SK-N-SH (cell line): ENCODE data around the gene HMGXB3. TPM values are rescaled to one million over a fixed set of nuclear protein-coding genes. Genes with fewer than 3 reads are reported as not detected.

Experiments
- CTCF ChIA-PET: fragments of 300-600, 350-600 bp; formaldehyde crosslinking; extraction: SDS; loops from one replicate; lab custom pipeline; 2021; lab: Yijun Ruan, JAX
- POLR2A ChIA-PET: fragments of 350-600 bp; sonication (Branson Sonifier 250); formaldehyde crosslinking; extraction: SDS; loops from one replicate; lab custom pipeline; 2020; ENCODE audit warnings: antibody characterized with exemption, inconsistent platforms; lab: Yijun Ruan, JAX
- DNase-seq: peaks from one replicate; pipeline ENCODE4 v3.0.0; 2012
- H2AFZ ChIP-seq: fragments of 200-600 bp; sonication (generic); 2 replicates; pipeline ENCODE4 v1.8.1; 2016; ENCODE audit warnings: antibody characterized with exemption, mild to moderate bottlenecking, low read depth
- H3F3A ChIP-seq: fragments of 200-600 bp; sonication (generic); replicated peaks from 2 replicates; pipeline ENCODE3; 2016; ENCODE audit warnings: antibody characterized with exemption, mild to moderate bottlenecking; ENCODE audit not compliant: insufficient read depth
- H3K27ac ChIP-seq, 2 experiments: fragments of 200-500 bp in 1 of 2; fragments of 200-600 bp in 1 of 2; sonication (Bioruptor generic) in 1 of 2; sonication (generic), shearing (Covaris generic) in 1 of 2; 2 replicates each; pipeline versions ENCODE4 v1.5.1 to v1.6.1; 2014 to 2016; ENCODE audit warnings: low read depth in 2 of 2, inconsistent platforms in 1 of 2, low read length in 1 of 2, mild to moderate bottlenecking in 1 of 2, mixed read lengths in 1 of 2
- H3K27me3 ChIP-seq: fragments of 200-600 bp; sonication (generic), shearing (Covaris generic); 2 replicates; pipeline ENCODE4 v1.6.1; 2016; ENCODE audit warnings: mixed run types; ENCODE audit not compliant: insufficient read depth
- H3K36me3 ChIP-seq, 2 experiments: fragments of 200-500 bp in 1 of 2; fragments of 200-600 bp in 1 of 2; sonication (Bioruptor generic) in 1 of 2; sonication (generic) in 1 of 2; replicated peaks in 1 of 2; 2 replicates each; pipeline versions ENCODE3 to v1.5.1; 2014 to 2016; ENCODE audit warnings: low read length in 1 of 2, mild to moderate bottlenecking in 1 of 2; ENCODE audit not compliant: insufficient read depth in 2 of 2, control insufficient read depth in 1 of 2
- H3K4me1 ChIP-seq, 2 experiments: fragments of 200-500 bp in 1 of 2; fragments of 200-600 bp in 1 of 2; sonication (Bioruptor generic) in 1 of 2; sonication (generic), shearing (Covaris generic) in 1 of 2; 2 replicates each; pipeline versions ENCODE4 v1.5.1 to v1.6.1; 2014 to 2016; ENCODE audit warnings: low read depth in 1 of 2, low read length in 1 of 2, mixed run types in 1 of 2; ENCODE audit not compliant: insufficient read depth in 2 of 2, control insufficient read depth in 1 of 2
- H3K4me2 ChIP-seq: fragments of 200-600 bp; sonication (generic), shearing (Covaris generic); 2 replicates; pipeline ENCODE4 v1.6.1; 2017; ENCODE audit warnings: mixed run types
- H3K4me3 ChIP-seq, 2 experiments: fragments of 200-500 bp in 1 of 2; fragments of 200-600 bp in 1 of 2; sonication (Bioruptor generic) in 1 of 2; sonication (generic), shearing (Covaris generic) in 1 of 2; 2 replicates each; pipeline versions ENCODE4 v1.5.1 to v1.8.1; 2014 to 2016; ENCODE audit warnings: low read depth in 2 of 2, inconsistent platforms in 1 of 2, low read length in 1 of 2, mild to moderate bottlenecking in 1 of 2, mixed read lengths in 1 of 2, moderate library complexity in 1 of 2
- H3K79me2 ChIP-seq: fragments of 200-600 bp; sonication (generic); 2 replicates; pipeline ENCODE4 v1.8.1; 2017; ENCODE audit warnings: mild to moderate bottlenecking; ENCODE audit not compliant: insufficient read depth
- H3K9ac ChIP-seq: fragments of 200-600 bp; sonication (generic); 2 replicates; pipeline ENCODE4 v1.6.1; 2017; ENCODE audit warnings: mixed run types
- H3K9me2 ChIP-seq: fragments of 200-600 bp; sonication (generic); 2 replicates; pipeline ENCODE4 v1.6.1; 2017; ENCODE audit warnings: mixed run types
- H3K9me3 ChIP-seq: fragments of 200-600 bp; sonication (generic); 2 replicates; pipeline ENCODE4 v1.6.1; 2017; ENCODE audit warnings: mixed run types, mild to moderate bottlenecking, moderate library complexity
- H4K20me1 ChIP-seq: fragments of 200-600 bp; sonication (generic); 2 replicates; pipeline ENCODE4 v1.6.1; 2017; ENCODE audit warnings: mild to moderate bottlenecking, mixed run types; ENCODE audit not compliant: insufficient read depth
- FOSL2 ChIP-seq: IDR thresholded peaks from 2 replicates; pipeline ENCODE4 v1.4.0; 2012; ENCODE audit warnings: low read depth, mild to moderate bottlenecking, moderate library complexity, borderline replicate concordance
- FOXJ3 ChIP-seq: sonication (generic); formaldehyde crosslinking; IDR thresholded peaks from 2 replicates; pipeline ENCODE4 v1.5.1; 2020; ENCODE audit warnings: mild to moderate bottlenecking, missing genetic modification reagents
- FOXM1 ChIP-seq: IDR thresholded peaks from 2 replicates; pipeline ENCODE4 v1.4.0; 2012; ENCODE audit warnings: low read depth, mild to moderate bottlenecking
- NRF1 ChIP-seq: IDR thresholded peaks from 2 replicates; pipeline ENCODE4 v1.6.1; 2012; ENCODE audit warnings: low read depth, mild to moderate bottlenecking, low read length
- RAD21 ChIP-seq: IDR thresholded peaks from 2 replicates; pipeline ENCODE4 v1.6.1; 2012; ENCODE audit warnings: mild to moderate bottlenecking, low read length
- SIN3A ChIP-seq: IDR thresholded peaks from 2 replicates; pipeline ENCODE4 v1.6.1; 2012; ENCODE audit warnings: low read depth, mild to moderate bottlenecking, low read length, moderate library complexity, borderline replicate concordance
- TAF1 ChIP-seq: IDR thresholded peaks from 2 replicates; pipeline ENCODE4 v1.6.1; 2012; ENCODE audit warnings: low read depth, mild to moderate bottlenecking, low read length, moderate library complexity, borderline replicate concordance
- YY1 ChIP-seq: IDR thresholded peaks from 2 replicates; pipeline ENCODE4 v1.4.0; 2012; ENCODE audit warnings: low read depth, mild to moderate bottlenecking
- ZBTB33 ChIP-seq: IDR thresholded peaks from 2 replicates; pipeline ENCODE4 v1.4.0; 2012; ENCODE audit warnings: low read depth, borderline replicate concordance
- WGBS: methylation state at CpG from one replicate; pipeline ENCODE4 v1.1.6; 2017; ENCODE audit warnings: low lambda C conversion rate; 5-methylcytosine and 5-hydroxymethylcytosine counted together
- polyA plus RNA-seq, 3 experiments: library from polyadenylated mRNA; depleted of rRNA; stranded (reverse); fragments of >200 nt; gene quantifications; 2 replicates each; pipeline ENCODE4 v1.2.3, GENCODE V29; 2012

The HMGXB3 gene
- polyA plus RNA-seq, 1 of the 3 experiments (the other 2 are of a cell fraction): 28.8 TPM

DNA sequence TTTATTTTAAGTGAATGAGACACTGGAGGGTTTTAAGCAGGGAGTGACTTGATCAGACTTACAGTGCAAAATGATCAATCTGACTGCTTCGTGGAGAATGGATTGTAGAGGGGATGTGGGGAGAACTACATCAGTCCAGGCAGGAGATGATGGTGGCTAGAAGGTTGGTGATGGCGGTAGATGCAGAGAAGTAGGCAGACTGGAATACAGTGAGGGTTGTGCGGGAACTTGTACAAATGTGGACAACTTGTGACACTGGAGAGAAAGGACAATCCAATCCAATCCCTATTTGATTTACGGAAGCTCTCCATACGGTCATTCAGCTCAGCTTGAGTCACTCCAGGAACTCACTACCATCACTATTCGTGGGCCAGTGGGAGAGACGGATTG lies 678 bp upstream of the HMGXB3 start:
- Histone ChIP-seq H3K9ac (peak overlapping the region; percentile 95), H3K36me3 (peaks cover 11 to 25% of the 10 kb centered on the region in 2 experiments), H2AFZ (peak overlapping the region; percentile 85), H4K20me1 (peaks cover 12% of the 10 kb centered on the region), H3K27ac (peak overlapping the region; percentile 85 to 88), H3F3A (peaks cover 13% of the 10 kb centered on the region), H3K79me2 (peaks cover 54% of the 10 kb centered on the region), H3K4me1 (peaks cover 13 to 32% of the 10 kb centered on the region in 2 experiments; a peak in 3 of 4 replicates), H3K4me2 (peak overlapping the region; percentile 96), H3K27me3 (no peaks in the 10 kb centered on the region), H3K4me3 (peak overlapping the region; percentile 83 to 96), H3K9me3 (no peaks in the 10 kb centered on the region), H3K9me2 (no peaks in the 10 kb centered on the region)
- 8% methylated on average over 7 of the region's 7 CpGs for WGBS
- no peak for DNase-seq
- TF ChIP-seq SIN3A: no peak
- no peak for TF ChIP-seq NRF1
- TF ChIP-seq YY1: no peak
- no peak for TF ChIP-seq RAD21
- no peak for TF ChIP-seq TAF1
- no peak for TF ChIP-seq ZBTB33
- no peak for TF ChIP-seq FOXM1
- TF ChIP-seq FOSL2: no peak
- TF ChIP-seq FOXJ3 (CRISPR knock-in tag): no peak
- ChIA-PET POLR2A (interaction anchor here (0.7 to 1.1 kb wide), 4 partner anchors 9 to 450 kb away, joined by 3 read pairs; no protein-coding TSS in a partner anchor), CTCF (interaction anchor here (1.0 to 4.5 kb wide), 10 partner anchors 9 to 363 kb away, joined by 3 to 29 read pairs (median 4); partner anchors contain the start of gene CSF1R)

GRCh38 chr5:150000990-150001659 lies 586 bp downstream of the HMGXB3 start:
- Histone ChIP-seq H4K20me1 (peaks cover 12% of the 10 kb centered on the region), H3K9me3 (no peaks in the 10 kb centered on the region), H3K36me3 (peaks cover 23 to 24% of the 10 kb centered on the region in 2 experiments), H3K27ac (peak overlapping the region; percentile 85 to 86), H3K4me2 (peak overlapping the region; percentile 96), H3K27me3 (no peaks in the 10 kb centered on the region), H3K4me3 (peak overlapping the region; percentile 83 to 96), H3K79me2 (peaks cover 67% of the 10 kb centered on the region), H3F3A (peaks cover 8% of the 10 kb centered on the region), H3K4me1 (peaks cover 13 to 22% of the 10 kb centered on the region in 2 experiments; a peak in 3 of 4 replicates), H2AFZ (peak overlapping the region; percentile 85), H3K9ac (peak overlapping the region; percentile 95), H3K9me2 (no peaks in the 10 kb centered on the region)
- 4% methylated on average over 10 of the region's 44 CpGs for WGBS
- ChIA-PET POLR2A (interaction anchor here (0.7 to 1.1 kb wide), 4 partner anchors 21 to 449 kb away, joined by 3 read pairs; no protein-coding TSS in a partner anchor), CTCF (interaction anchor here (0.8 to 4.5 kb wide), 9 partner anchors 10 to 364 kb away, joined by 3 to 29 read pairs (median 4); partner anchors contain the start of gene CSF1R)
- peak; percentile 49 for DNase-seq
- TF ChIP-seq SIN3A (0 out of 2 replicates have a peak, but pooled peaks have one; percentile 33), TAF1 (no peak)
